Colon (tissue), 2 donors: Measurements from ENCODE around the gene EMC10.
"Not testable (repeated sequence)": the region's sequence is repeated elsewhere in the genome, so short reads cannot be mapped to it uniquely, and the experiment has no call there.

Experiments
- FAIRE-seq: peaks from 2 replicates; lab custom pipeline; 2012; peaks lifted over from hg19 to GRCh38; lab: Jason Lieb, UNC
- donor health status: control.
- donor health status: control.

The EMC10 gene

DNA sequence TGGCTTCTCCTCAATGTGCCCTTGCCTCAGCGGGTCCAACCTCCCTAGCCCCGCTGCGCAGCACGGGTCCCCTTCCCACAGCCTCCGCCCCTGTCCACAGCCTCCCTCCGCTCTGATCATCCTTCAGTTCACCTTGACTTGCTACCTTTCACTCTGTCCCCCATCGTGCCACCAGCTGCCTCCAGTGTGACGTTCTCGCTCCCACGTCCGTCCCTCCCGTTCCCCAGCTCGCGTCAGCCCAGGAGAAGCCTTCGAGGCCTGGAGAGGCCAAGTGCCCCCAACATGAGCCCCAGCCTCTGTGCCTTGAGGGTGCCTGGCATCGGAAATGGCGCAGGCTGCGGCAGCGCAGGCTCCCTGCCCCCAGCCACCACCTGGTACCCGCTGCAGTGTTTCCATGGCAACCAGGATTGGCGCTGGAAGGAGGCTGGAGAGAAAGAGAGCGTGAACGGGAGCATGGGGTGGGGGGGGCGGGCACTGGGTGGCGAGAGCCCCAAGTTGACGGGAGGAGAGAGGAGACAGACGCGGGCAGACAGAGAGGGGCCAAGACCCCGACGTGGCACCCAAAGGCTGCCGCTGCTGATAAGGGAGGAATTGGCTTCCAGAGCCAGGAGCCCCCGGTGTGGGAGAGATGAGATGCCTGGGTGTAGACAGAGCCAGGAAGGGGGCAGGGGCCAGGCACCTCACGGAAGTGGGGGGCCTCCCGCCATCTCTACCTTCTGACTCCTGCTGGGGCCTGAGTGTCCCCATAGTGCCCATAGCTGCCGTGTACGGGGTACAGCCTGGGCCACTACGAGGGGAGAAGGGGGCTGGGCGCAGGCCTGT is 38.2 kb downstream of the EMC10 start:
- FAIRE-seq, result no peak

DNA sequence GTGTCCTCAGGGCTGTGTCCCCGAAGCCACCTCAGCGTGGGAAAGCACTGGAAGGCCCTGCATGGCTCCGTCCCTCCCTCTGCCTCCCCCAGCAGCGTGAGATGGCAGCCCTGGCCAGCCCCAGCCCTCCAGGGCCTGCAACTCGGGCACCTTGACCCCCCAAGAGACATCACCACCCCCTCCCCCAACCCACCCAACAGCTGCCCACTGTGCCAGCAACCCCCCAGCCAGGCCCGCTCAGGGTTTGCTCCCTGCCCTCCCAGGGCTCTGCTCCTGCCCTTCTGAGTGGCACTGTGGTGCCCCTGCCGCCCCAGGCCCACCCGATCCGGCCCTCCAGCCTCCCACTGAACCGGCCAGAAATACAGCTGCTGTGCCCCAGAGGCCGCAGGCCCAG is 38.9 kb downstream of the EMC10 start:
- FAIRE-seq, result no peak

DNA sequence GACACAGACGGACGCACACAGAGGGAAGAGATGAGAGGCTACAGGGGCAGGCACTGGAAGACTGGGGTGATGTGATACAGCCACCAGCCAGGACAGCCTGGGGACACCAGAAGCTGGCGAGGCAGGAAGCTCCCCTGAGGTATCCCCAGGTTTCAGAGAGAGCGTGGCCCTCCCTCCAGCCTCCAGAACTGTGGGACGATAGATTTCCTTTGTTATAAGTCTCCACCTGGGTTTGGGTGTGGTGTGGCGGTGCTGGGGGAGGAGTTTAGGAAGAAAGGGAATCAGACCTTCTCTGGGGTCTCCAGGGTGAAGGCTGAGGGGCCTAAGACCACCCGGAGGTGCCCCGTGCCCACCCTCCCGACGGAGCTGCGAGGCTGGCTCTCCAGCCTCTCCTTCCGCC is 40.1 kb downstream of the EMC10 start:
- no peak for FAIRE-seq

DNA sequence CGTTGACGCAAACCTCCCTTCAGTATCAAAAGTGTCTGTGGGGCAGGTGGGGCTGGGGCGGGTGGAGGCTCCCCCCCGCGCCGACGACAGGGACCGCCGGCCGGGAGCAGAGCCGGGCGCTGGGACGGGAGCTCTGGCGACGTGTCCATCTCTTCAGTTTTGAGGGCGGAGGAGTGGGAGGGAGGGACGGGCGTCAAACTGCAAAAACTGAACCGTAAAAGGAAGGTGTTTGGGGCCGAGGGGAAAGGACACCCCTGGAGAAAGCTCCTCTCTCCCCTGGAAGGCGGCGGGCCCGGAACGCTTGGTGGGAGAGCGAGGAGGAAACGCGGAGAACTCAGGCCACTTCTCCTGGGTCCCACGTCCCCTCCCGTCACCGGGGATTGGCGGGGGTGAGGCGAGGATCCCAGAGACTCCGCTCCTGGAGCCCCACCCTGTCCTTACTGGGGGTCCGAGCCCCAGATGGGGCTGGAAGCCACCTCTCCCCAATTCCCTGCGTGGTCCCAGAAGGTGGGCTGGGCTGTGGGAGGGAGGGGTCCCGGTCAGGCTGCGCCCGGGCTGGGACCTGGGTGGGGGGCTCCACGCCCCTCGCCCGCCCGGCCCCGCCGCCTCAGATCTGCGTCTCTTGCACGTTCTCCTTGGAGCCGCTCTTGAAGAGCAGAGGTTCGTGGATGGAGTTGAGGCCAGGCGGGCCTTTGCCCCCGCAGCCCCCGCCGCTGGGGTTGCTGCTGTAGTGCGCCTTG is 40.8 kb downstream of the EMC10 start:
- FAIRE-seq, result no peak

DNA sequence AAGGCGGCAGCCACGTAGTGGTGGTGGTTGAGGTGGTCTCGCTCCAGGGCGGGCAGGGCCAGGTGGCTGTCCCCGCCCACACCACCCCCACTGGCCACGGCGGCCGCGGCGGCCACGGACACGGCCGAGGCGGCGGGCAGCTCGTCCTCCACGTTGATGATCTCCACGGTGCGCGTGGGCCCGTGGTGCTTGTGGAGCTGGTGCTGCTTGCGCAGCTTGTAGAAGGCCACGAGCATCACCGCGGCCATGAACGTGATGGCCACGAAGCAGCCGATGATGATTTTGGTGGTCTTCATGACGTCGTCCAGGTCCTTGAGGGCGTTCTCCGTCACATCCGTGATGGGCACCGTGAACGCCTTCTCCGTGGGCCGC is 41.4 kb downstream of the EMC10 start:
- FAIRE-seq, result no peak

DNA sequence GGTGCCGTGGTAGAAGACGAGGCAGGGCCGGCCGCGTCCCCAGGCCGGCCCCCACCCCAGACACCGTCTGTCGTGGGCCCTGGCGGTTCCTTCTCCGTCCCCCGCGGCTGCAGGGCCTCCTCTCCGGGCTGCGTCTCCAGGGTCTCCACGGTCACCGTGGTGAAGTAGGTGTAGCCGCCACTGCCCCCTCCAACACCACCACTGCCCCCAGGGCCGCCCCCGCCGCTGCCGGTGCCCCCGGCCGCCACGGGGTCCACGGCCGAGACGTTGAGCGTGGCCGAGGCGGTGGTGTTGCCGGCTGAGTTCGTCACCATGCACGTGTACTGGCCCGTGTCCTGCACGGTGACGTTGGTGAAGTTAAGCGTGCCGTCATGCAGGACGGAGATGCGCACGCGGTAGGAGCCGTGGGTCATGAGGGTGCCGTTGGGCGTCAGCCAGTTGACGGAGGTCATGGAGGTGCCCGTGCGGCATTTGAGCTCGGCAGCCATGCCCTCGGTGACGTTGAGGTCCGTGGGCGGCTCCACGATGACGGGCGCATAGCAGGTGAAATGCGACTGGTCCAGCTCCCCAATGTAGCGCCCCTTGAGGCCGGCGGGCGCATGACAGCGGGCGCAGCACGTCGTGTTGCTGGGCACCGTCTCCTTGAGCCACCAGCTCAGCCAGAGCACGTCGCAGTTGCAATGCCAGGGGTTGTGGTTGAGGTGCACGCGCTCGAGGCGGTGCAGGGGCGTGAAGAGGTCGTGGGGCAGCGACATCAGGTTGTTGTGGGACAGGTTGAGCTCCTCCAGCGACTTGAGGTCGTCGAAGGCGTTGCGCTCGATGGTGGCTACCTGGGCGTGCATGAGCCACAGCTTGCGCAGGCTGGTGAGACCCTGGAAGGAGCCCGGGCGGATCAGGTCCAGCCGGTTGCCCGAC is 42.0 kb downstream of the EMC10 start:
- no peak for FAIRE-seq

DNA sequence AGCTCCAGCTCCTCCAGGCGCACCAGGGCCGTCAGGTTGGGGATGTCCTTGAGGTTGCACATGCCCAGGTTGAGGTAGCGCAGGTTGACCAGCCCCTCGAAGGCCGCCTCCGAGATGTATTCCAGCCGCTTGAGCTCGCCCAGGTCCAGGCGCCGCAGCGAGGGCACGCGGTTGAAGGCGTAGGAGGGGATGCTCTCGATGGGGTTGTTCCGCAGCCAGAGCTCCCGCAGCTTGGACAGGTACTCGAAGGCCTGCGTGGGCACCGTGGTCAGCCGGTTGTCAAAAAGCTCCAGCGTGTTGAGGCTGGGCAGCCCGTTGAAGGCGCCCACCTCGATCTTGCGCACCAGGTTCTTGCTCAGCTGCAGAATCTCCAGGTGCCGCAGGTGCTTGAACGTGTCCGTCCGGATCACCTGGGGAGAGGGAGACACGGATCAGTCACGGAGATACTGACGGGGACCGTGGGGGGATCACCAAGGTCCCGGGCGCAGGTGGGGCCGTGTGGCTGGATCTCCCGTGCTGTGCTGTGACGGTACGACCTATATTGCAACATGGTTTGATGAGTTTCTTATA is 42.8 kb downstream of the EMC10 start:
- no peak for FAIRE-seq

DNA sequence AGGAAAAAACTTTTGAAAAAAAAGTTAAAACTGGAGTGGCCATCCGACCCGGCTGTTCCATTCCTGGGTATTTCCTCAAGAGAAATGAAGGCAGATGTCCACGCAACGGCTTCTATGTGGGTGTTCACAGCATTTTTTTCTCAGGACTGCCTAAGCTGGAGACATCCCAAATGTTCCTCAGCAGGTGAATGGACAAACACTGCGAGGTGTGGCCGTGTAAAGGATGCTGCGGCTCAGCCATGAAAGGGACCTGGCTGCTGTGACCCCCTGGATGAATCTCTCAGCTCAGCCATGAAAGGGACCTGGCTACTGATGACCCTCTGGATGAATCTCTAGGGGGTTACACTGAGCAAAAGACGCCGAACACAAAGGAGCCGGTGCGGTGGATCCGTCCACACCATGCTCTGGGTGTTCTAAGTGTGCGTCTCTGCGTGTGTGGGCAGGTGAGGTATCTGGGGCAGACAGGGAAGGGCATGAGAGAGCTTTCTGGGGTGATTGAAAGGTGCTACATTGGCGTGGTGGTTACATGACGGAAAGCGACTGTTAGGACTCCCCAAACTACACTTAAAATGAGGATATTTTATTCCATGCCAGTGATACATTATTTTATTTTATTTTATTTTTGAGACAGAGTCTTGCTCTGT is 44.6 kb downstream of the EMC10 start:
- no peak for FAIRE-seq

DNA sequence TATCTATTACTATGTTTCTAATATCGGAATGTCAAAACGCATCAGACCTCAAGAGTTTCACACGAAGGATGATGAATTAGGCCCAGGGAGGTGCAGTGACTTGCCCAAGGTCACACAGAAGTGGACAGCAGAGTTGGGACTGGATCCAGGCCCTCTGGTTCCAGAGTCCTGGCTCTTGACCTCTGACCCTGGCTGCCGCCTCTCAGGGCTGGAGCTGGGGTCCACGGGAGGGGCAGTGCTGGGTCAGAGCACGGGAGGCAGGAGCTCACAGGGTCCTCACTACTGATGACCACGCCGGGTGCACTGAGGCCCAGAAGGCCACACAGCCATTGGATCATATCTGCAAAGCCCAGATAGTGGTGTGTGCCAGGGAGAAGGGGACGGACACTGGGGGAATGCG is 46.6 kb downstream of the EMC10 start:
- FAIRE-seq, result no peak

DNA sequence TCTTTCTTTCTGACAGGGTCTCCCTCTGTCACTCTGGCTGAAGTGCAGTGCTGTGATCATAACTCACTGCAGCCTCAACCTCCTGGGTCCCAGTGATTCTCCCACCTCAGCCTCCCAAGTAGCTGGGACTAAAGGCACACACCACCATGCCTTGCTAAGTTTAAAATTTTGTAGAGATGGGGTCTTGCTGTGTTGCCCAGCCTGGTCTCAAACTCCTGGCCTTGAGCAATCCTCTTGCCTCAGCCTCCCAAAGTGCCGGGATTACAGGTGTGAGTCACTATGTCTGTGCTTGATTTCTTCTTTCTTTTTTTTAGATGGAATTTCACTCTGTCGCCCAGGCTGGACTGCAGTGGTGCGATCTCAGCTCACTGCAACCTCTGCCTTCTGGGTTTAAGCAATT is 51.7 kb downstream of the EMC10 start:
- not testable (repeated sequence) for FAIRE-seq

DNA sequence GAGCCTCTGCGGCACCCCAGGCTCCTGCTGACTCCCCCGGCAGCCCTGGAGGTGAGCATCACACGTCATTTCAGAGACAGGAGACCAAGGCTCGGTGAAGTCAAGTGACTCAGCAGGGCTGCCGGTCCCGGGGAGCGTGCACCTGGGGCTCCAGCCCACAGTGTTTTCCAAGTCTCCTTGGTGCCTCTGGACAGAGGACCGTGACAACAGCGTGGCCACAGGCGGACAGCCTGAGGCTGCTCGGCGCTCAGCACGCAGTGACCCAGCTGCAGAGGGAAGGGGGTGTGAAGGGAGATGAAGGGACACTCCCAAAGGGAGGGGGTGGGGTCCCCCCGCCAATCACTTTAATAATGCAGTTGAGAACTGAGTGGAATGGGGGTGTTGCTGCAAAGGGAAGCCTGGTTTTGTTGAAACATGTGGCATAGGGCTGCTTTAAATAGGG is 54.9 kb downstream of the EMC10 start:
- no peak for FAIRE-seq

DNA sequence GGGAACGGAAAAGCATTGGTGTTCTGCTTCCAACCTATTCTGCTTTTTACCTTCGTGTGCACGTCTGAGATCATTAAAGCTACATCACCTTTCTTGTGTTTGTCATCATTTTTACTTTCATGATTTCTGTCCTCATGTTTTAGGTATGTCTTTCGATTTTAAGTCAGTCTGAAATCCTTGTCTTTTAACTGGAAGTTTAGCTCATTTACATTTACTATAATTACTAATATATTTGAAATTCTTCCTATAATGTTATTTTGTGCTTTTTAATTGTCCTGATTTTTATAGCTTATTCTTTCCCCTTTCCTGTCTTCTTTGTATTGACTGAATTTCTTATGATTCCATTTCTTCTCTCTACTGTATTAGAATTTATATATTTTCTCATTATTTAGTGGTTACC is 56.6 kb downstream of the EMC10 start:
- no peak for FAIRE-seq

DNA sequence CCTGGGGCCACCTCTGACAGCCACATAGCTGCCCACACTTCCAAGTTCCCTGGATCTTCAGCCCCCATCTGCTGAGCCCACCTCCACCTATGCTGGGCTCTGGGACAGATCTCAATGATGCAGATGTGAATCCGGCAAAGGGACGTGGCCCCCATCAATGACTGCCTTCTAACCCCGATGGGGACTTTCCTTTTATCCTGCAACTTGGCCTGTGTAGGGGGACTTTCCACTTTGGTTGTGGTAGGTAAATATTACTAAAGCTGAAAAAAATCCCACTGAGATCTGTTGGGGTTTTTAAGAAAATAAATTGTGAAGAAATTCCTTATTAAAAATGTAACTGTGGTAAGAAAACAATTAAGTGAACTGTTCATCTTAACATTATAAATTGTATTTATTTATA is 58.2 kb downstream of the EMC10 start:
- no peak for FAIRE-seq

DNA sequence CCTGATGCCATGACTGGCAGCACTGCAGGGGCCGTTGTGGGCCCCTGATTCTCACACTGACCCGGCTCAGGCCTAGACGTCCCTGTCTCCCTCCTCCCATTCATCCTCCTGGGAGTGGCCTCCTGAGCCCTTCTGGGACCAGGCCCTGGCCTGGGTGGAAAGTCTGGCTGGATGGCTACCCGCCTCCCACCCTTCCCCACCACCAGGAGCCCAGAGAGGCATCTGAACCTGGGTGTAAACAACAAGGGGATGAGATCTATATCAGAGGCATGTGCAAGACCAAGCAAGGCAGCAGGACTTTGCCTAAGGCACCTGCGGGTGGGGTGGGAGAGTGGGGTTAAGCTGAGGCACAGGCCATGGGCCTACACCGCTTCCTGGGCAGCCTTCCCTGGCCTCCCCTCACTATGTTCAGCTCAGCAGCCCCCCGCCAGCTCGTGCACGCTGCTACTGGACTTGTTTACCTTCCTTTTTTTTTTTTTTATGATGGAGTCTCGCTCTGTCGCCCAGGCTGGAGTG is 59.4 kb downstream of the EMC10 start:
- FAIRE-seq, result no peak

DNA sequence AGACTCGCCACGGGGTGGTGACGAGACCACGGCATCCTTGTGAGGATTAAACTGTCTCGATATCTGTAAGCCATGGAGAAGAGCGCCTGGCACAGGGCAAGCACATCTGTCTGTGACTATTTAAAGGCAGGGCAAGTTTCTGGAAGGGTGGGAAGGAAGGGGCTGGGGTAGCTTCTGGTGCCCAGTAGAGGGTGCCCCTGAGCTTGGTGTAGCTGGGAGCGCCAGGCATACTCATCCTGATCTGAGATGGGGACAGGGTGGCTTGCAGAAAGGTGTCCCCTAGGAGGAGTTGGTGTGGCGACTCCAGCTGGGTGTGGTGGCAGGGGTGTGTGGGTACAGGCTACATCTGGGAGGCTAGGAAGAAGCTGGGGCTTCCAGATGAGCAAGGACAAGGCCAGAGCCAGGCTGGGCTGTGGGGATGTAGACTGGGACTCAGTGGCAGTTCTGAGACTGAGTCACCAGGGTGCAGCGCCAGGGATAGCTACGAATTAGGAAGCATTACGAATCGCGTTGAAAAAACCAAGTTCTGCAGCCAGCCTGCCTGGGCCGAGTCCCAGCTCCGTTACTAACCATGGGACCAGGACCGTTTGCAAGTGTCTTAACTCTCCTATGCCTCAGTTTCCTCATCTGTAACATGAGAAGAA is 60.5 kb downstream of the EMC10 start:
- FAIRE-seq, result no peak

DNA sequence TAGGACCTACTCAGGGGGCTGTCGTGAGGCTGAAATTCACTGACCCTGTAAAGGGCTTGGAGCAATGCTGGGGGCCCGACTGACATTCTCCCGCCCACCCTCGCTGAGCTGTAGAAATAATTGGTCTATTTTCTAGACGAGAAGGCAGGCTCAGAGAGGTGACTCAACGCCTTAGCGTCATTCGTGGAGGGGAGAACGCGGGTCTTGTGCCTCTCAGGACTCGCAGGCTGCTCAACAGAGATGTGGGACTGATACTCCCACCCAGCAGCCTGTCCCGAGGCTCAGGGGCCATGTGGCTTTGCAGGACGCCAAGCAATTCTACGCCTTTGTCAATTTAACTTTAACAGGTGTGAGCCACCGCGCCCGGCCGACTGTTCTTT is 61.0 kb downstream of the EMC10 start:
- FAIRE-seq, result no peak

DNA sequence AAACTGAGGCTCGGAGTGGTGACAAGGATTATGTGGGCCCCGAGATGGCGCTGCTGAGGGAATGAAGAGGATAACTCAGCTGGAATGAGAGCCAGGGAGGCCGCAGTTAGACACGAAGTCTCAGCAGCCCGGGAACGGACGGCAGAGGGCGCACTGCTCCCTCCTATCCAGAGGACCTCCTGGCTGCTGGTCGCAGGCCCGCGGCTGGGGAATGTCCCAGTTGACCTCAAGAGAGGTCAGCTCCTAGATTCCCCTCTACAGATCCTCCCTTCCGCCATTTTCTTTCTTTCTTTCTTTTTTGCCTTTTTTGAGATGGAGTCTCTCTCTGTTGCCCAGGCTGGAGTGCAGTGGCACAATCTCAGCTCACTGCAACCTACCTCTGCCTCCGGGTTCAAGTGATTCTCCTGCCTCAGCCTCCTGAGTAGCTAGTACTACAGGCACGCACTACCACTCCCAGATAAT is 61.5 kb downstream of the EMC10 start:
- FAIRE-seq, result no peak
